ENCODE measurements around the gene SLC49A3.

DNA sequence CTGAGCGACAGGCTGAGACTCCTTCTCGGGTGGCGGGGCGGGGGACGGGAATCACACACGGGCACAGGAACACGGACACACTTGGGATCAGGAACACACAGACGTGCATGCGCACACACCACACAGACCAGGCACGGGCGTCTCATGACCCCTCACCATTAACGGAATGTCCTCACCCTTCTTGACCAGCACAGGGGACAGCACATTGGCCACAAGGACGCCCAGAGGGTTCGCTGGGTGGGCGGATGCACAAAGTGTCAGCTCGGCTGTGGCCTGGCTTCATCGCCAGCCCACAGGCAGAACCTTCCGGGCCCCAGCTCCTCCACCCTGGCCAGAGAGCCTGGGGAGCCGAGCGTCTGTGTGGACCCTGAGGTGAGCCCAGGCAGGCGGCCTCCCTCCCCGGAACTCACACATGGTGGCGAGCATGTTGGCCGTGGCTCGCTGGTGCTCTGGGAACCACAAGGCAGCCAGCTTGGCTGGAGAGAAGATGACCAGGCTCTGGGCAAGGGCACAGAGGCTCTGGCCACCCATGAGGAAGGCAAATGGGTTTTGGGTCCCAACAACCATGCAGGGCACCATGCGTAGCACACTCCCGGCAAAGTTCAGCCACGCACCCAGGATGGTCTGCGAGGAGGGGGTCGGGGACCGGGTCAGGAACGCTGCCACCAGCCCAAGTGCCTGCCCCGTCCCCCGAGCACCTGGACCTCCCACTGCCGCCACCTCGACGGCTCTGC is 3.1 kb downstream of the SLC49A3 start:
- TF ChIP-seq, protein P1, sequence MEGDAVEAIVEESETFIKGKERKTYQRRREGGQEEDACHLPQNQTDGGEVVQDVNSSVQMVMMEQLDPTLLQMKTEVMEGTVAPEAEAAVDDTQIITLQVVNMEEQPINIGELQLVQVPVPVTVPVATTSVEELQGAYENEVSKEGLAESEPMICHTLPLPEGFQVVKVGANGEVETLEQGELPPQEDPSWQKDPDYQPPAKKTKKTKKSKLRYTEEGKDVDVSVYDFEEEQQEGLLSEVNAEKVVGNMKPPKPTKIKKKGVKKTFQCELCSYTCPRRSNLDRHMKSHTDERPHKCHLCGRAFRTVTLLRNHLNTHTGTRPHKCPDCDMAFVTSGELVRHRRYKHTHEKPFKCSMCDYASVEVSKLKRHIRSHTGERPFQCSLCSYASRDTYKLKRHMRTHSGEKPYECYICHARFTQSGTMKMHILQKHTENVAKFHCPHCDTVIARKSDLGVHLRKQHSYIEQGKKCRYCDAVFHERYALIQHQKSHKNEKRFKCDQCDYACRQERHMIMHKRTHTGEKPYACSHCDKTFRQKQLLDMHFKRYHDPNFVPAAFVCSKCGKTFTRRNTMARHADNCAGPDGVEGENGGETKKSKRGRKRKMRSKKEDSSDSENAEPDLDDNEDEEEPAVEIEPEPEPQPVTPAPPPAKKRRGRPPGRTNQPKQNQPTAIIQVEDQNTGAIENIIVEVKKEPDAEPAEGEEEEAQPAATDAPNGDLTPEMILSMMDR (optimal IDR thresholded peaks at IDR 0.05 in 1 of 3, IDR thresholded peaks at IDR 0.05 in 1 of 3, conservative IDR thresholded peaks at IDR 0.05 in 1 of 3; ENCODE audit: extremely low read depth in 1 of 3, insufficient read depth in 2 of 3, low read length in 3 of 3) = no peak
- no peak for TF ChIP-seq EZH2 (IDR thresholded peaks at IDR 0.05; ENCODE audit: low read length)
